CD4-positive, alpha-beta T cell treated with Interleukin-2 at 100 ng/mL for 4 hours (primary cell): Measurements from ENCODE around the gene SERPINI2.
"Not testable (repeated sequence)": the region's sequence is repeated elsewhere in the genome, so short reads cannot be mapped to it uniquely, and the experiment has no call there.

Source experiments
- DNase-seq: peaks from one replicate; pipeline ENCODE4 v3.0.0-alpha.2; 2020; ENCODE audit warnings: low spot score

SERPINI2 gene

GRCh38 chr3:167450195-167450594 lies 23.6 kb downstream of the SERPINI2 start:
- no peak for DNase-seq

- no peak for DNase-seq
Observed at GRCh38 chr3:167445491-167445890, 28.4 kb downstream of the SERPINI2 start.

DNA sequence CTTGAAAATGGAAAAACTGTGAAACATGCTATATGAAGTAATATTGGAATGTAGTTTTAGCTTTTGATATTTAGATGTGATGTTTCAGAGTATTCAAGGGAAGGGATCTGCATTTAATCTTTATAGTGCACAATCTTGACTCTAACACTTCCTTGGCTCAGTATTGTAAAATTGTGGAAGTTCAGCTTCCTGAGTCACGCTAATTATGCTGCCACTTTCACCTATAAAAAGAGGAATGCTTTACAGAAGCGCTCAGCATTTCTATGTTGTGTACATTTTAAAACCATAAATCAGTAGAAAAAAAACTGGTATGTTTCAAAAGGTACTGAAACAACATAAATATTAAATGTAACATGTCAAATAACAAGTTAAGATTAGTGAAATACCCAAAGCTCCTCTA lies 32.6 kb downstream of the SERPINI2 start:
- DNase-seq: no peak

GRCh38 chr3:167437428-167438139 lies 36.3 kb downstream of the SERPINI2 start:
- no peak for DNase-seq

DNA sequence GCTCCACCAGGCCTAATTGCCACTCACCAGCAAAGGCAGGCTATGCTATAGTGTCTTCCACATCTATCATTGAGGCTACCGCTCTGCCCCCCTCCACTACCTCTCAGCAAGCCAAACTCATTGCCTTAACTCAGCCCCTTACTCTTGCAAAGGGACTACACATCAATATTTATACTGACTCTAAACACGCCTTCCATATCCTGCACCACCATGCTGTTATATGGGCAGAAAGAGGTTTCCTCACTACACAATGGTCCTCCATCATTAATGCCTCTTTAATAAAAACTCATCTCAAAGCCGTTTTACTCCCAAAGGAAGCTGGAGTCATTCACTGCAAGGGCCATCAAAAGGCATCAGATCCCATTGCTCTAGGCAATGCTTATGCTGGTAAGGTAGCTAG lies 46.9 kb downstream of the SERPINI2 start:
- not testable (repeated sequence) for DNase-seq

DNA sequence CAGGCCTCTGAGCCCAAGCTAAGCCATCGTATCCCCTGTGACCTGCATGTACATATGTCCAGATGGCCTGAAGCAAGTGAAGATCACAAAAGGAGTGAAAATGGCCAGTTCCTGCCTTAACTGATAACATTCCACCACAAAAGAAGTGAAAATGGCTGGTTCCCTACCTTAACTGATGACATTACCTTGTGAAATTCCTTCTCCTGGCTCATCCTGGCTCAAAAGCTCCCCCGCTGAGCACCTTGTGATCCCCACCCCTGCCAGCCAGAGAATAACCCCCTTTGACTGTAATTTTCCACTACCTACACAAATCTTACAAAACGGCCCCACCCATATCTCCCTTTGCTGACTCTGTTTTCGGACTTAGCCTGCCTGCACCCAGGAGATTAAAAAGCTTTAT lies 51.4 kb downstream of the SERPINI2 start:
- not testable (repeated sequence) for DNase-seq

DNA sequence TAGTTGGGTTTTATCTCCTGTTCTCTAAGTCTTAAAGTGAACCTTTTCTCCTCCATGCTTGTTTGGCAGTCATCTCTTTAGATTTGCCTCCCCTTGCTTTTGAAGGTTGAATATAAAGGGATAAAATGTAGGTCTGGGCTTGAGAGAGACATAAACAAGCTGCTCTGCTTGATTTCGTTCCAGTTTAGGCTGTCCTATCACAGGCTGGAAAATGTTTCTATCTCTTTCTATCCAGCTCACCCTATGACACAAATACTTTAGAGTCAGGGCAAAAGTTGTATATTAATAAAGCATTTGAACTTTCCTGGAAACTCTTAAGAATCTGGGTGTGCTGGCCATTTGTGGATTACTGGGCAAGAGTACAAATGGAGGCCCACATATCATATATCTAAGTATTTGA lies 64.2 kb downstream of the SERPINI2 start:
- DNase-seq: no peak

GRCh38 chr3:167406876-167407492 lies 66.9 kb downstream of the SERPINI2 start:
- DNase-seq: no peak

GRCh38 chr3:167397826-167398225 lies 76.0 kb downstream of the SERPINI2 start:
- no peak for DNase-seq

- DNase-seq: no peak
Observed at GRCh38 chr3:167396075-167396474, 77.8 kb downstream of the SERPINI2 start.

GRCh38 chr3:167394003-167394402 lies 79.8 kb downstream of the SERPINI2 start:
- DNase-seq: no peak
